Inferior parietal cortex (tissue), 1 donor: Measurements from ENCODE around the gene JAKMIP3.

Source experiments
- DNase-seq: peaks from one replicate; pipeline ENCODE4 v3.0.0-alpha.2; 2016; ENCODE audit errors: extremely low spot score

JAKMIP3 gene

GRCh38 chr10:132065491-132066105, at the start of gene JAKMIP3:
Gene JAKMIP3, plus strand, starts transcription at chr10:132065946. Its CDS starts 38,863 bp downstream, at chr10:132104809.
- peak; percentile 91 for DNase-seq

- no peak for DNase-seq
These were observed 49.2 kb upstream of the JAKMIP3 start for GRCh38 chr10:132016514-132016913.

GRCh38 chr10:132018446-132018845, 47.3 kb upstream of the JAKMIP3 start:
- no peak for DNase-seq

GRCh38 chr10:132019366-132019765, 46.4 kb upstream of the JAKMIP3 start:
- DNase-seq: no peak

- DNase-seq: no peak
These were observed 45.3 kb upstream of the JAKMIP3 start for GRCh38 chr10:132020456-132020855.

- DNase-seq: no peak
These were observed 44.7 kb upstream of the JAKMIP3 start for GRCh38 chr10:132021046-132021445.

GRCh38 chr10:132021504-132022143, 44.1 kb upstream of the JAKMIP3 start:
- DNase-seq: no peak

DNA sequence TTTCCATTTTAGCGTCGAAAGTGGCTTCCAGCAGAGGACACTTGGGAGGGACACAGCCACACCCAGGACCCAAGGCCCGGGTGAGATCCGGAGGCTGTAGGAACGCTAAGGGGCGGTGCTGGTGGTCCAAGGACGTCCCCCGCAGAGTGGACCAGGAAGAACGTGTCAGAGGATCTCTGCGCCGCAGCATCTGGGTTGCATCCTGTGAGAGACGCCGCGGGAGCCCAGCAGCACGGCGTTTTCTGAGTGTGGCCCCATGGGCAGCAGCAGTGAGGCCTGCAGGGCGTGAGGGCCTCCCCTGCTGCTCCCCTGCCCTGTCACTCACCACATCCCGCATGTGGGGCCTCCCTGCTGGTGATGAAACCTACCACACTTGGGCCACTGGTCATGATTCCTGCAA, 43.5 kb upstream of the JAKMIP3 start:
- no peak for DNase-seq

DNA sequence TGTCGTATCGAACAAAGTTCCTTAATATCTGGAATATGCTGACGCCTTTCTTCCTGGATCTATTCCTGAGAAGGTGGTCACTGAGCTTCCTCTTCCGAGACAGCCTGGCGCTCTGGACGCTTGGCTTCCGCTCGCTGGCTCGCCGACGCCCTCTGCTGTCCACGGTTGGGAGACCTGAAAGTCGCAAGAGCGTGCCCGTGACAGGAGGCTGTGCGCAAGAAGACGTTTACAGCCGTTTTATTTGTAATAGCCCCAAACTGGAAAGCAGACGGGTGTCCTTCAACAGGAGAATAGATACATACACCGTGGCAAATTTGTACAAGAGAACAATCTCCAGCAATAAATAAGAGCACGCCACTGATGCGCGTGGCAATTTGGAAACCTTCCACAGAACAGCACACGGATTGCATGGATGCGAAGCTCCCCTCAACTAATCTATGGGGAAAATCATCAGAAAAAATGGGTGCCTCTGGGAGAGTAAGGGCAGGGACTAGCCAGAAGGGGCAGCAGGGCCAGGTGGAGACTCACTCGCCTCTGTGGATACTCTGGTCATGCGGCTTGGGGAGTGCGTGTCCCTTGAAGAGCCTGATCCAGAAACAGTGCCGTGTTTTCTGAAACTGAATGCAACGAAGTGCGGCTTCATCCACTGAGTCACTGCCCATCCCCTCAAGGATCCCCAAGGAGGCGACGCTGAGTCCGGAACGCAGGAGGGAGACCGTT, 42.5 kb upstream of the JAKMIP3 start:
- peak; percentile 92 for DNase-seq

DNA sequence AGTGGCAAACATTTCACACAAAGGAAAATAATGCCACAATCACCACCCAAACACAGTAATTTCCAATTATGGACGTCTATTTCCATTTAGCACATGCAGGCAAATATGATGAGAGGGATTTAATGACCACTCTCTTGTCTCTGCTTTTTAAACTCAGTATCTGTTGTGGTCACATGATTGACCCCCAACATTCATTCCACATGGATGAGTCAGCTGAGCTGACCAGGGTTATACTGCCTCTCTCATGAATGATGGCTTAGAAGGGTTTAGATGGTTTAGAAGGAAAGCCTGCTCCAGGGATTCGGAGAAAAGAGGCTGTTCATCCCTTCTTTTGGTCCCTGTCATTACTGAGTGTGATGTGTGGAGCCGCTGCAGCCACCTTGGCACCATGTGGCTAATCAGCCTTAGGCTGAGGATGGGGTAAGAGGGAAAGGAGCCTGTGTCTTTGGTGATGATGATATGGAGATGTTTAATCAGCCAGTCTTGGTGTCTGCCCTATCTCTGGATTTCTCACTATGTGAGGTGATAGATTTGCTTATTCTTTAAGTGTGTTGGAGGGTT, 38.2 kb upstream of the JAKMIP3 start:
- DNase-seq: no peak

- DNase-seq: no peak
These were observed 37.0 kb upstream of the JAKMIP3 start for GRCh38 chr10:132028706-132029105.

DNA sequence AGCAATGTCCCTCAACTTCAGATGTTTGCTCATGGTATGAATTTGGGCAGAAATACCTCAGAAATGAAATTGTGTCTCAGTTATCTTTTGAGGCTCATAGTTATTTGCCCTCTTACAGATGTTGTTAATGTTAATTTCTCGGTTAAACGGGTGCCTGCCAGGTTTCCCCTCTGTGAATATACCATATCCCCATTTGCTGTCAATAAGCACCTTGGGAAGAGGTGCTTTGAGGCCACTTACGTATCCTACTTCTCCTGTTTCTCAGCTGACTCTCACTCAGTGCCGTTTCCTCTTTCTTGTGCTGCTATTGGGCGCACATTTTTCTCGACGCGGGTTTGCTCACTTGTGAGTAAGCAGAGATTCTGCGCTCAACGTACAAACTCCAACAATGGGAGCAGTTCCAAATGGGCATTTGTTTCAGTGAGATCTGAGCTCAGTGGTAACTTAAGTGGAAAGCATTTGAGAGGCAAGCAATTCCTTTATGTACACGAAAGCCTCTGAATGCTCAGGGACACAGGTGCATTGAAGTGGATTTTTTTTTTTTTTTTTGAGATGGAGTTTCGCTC, 34.8 kb upstream of the JAKMIP3 start:
- DNase-seq: no peak

GRCh38 chr10:132033632-132034031, 32.1 kb upstream of the JAKMIP3 start:
- DNase-seq: no peak

DNA sequence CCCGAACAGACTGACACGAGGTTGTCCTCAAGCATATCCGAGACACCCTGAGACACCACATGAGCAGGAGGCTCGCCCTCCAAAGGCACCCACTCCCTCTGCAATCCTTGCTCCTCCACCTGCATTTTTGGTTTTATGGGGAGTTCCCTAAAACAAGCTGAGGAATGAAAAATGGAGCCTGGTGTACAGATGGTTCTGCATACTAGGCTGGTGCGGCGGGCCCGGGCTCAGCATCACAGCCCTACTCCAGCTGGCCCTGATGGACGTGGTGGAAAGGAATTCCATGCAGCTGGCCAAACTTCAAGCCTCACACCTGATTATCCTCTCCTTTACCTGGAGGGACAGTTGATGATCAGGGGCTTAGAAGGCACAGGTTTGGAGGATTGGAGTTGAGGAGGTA, 30.3 kb upstream of the JAKMIP3 start:
- no peak for DNase-seq

DNA sequence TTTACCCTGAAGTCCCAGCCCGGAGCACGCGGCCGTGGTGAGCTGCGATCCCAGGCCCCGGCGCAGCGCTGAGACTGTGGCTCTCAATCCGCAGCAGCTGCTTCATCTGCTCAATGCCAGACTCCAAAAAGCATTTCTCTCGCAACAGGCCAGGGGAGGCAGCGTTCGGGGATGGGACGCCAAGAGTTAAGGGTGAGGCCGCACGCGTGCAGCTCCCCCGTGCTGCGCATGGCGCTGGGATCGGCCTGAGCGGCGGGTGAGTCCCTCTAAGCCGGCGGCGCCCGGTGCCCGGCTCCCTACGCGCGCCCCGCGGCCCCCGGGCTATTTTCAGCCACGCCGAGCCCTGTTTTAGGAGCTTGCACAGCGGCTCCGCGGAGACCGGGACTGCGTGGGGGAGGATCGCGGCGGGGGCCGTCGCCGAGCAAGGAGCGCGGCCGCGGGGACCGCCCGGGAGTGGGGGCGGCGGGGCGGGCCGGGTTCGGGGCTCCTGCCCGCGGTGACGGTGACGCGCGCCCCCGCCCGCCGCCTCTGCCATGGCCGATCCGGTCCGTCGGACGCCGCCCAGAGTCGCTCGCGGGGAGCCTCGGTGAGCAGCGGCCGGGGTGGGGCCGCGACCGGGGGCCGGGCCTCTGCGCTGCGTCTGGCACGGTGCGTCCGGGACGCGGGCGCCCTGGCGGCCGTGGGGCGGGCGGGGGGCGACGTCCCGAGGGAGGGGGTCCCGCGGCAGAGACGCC, 29.4 kb upstream of the JAKMIP3 start:
- peak; percentile 45 for DNase-seq

GRCh38 chr10:132036887-132037675, 28.7 kb upstream of the JAKMIP3 start:
- peak; percentile 26 for DNase-seq

GRCh38 chr10:132037676-132037975, 28.1 kb upstream of the JAKMIP3 start:
- DNase-seq: no peak

- no peak for DNase-seq
These were observed 26.4 kb upstream of the JAKMIP3 start for GRCh38 chr10:132039371-132039770.

DNA sequence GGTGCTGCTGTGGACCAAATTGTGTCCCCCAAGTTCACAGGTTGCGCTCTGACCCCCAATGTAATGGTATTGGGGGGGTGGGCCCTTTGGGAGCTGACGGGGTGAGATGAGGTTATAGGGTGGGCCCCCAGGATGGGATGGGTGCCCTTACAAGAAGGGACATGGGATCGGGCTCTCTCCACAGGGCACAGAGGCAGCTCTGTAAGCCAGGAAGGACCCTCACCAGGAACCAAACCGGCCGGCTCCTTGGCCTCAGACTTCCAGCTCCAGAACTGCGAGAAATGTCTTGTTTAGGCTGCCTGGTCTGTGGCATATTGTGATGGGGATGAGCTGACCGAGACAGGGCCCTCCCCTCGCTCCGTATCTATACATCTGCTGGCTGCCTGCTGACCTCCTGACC, 25.7 kb upstream of the JAKMIP3 start:
- no peak for DNase-seq

DNA sequence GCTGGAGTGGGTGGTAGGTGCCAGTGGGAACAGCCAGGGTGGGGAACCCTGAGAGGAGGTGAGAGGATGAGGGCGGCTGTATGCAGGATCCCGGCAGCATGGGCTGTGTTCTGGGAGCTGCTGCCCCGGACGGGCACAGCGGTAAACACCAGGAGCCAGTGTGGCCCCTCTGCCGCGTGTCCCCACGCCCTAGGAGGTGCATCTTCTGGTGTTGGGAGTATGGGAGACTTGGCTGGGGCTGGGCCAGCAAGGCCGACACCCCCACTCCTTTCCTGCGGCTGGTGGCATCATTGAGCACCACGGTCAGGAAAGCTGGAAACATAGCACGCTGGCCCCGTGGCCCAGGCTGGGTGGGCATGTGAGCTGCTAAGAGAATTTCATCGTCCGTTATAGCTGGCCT, 24.4 kb upstream of the JAKMIP3 start:
- DNase-seq: no peak
